Natural killer cell treated with Interleukin-12 subunit alpha and Interleukin-12 subunit beta and Interleukin-15 and Interleukin-18, amount 100 ng/mL, for 72 hours (primary cell): ENCODE results near the gene CHRD. TPM values are rescaled to one million over a fixed set of nuclear protein-coding genes. Genes with fewer than 3 reads are reported as not detected.
A peak's percentile ranks its signal among the peaks of the same experiment; 100 is the strongest.

Source experiments
- ATAC-seq, 2 donors: fragments of 150-1000 bp; cut with Tn5 transposase in 1 of 2; sonication (Bioruptor Pico), chemical (Tn5 transposase) in 1 of 2; 2 replicates each; pipeline ENCODE4 v1.10.0; 2021
- DNase-seq: peaks from one replicate; pipeline ENCODE4 v3.0.0; 2022; ENCODE audit warnings: low spot score
- H3K27ac Mint-ChIP-seq, 2 donors: 1 replicate in 1 of 2; 2 replicates in 1 of 2; pipeline ENCODE4 v1.8.0; 2022; ENCODE audit warnings: mixed read lengths in 2 of 2, mild to moderate bottlenecking in 1 of 2, moderate library complexity in 1 of 2
- H3K27me3 Mint-ChIP-seq, 2 donors: 1 replicate in 1 of 2; 2 replicates in 1 of 2; pipeline ENCODE4 v1.8.0; 2022; ENCODE audit warnings: mixed read lengths in 2 of 2
- H3K36me3 Mint-ChIP-seq: one replicate; pipeline ENCODE4 v1.8.0; 2022; ENCODE audit warnings: mixed read lengths
- H3K4me1 Mint-ChIP-seq, 2 donors: 1 replicate in 1 of 2; 2 replicates in 1 of 2; pipeline ENCODE4 v1.8.0; 2022; ENCODE audit warnings: low read depth in 2 of 2, mixed read lengths in 2 of 2, mild to moderate bottlenecking in 1 of 2
- H3K4me3 Mint-ChIP-seq: one replicate; pipeline ENCODE4 v1.8.0; 2022; ENCODE audit warnings: mixed read lengths
- H3K9me3 Mint-ChIP-seq: 2 replicates; pipeline ENCODE4 v1.8.0; 2022; ENCODE audit warnings: mixed read lengths
- total RNA-seq, 2 donors: library from RNA; stranded (reverse); gene quantifications; one replicate each; pipeline ENCODE4 v1.2.3, GENCODE V29; 2022

Gene CHRD
- total RNA-seq = not detected

- ATAC-seq = no peak
- no peak within 1 kb of the TSS for H3K27ac Mint-ChIP-seq
- no peak for DNase-seq
- H3K4me3 Mint-ChIP-seq = peak within 1 kb of the TSS; percentile 66
- H3K27me3 Mint-ChIP-seq = peaks cover 46 to 51% of the 10 kb centered on the region in 2 donors
- no peaks in the 10 kb centered on the region for H3K36me3 Mint-ChIP-seq
- peaks cover 0 to 12% of the 10 kb centered on the region in 2 donors for H3K4me1 Mint-ChIP-seq
- H3K9me3 Mint-ChIP-seq = no peaks in the 10 kb centered on the region
These were observed at the start of gene CHRD for GRCh38 chr3:184379358-184380184. Gene CHRD (plus strand): TSS chr3:184380054. CDS start chr3:184380319, 265 bp downstream.

- peak overlapping the region; percentile 62 to 70 for H3K27ac Mint-ChIP-seq
- H3K4me3 Mint-ChIP-seq = no peak overlapping the region
- H3K27me3 Mint-ChIP-seq = no peaks in the 10 kb centered on the region
- H3K36me3 Mint-ChIP-seq = peaks cover 42% of the 10 kb centered on the region
- H3K4me1 Mint-ChIP-seq = peaks cover 51 to 53% of the 10 kb centered on the region in 2 donors
- no peak for ATAC-seq
- no peak for DNase-seq
- H3K9me3 Mint-ChIP-seq = no peaks in the 10 kb centered on the region
These were observed 47.3 kb upstream of the CHRD start for GRCh38 chr3:184332370-184333090.

- peaks cover 40% of the 10 kb centered on the region for H3K36me3 Mint-ChIP-seq
These were observed 46.7 kb upstream of the CHRD start for GRCh38 chr3:184333190-184333589.

GRCh38 chr3:184333700-184334099, 46.2 kb upstream of the CHRD start:
- peaks cover 57 to 58% of the 10 kb centered on the region in 2 donors for H3K4me1 Mint-ChIP-seq
- DNase-seq = no peak
- H3K27me3 Mint-ChIP-seq = no peaks in the 10 kb centered on the region
- ATAC-seq = no peak
- H3K27ac Mint-ChIP-seq = peak overlapping the region; percentile 62 to 70
- peaks cover 38% of the 10 kb centered on the region for H3K36me3 Mint-ChIP-seq
- no peaks in the 10 kb centered on the region for H3K9me3 Mint-ChIP-seq
- H3K4me3 Mint-ChIP-seq = peak overlapping the region; percentile 14

More at GRCh38 chr3:184333190-184333589, 46.7 kb upstream of the CHRD start:
- Mint-ChIP-seq H3K27ac (peak overlapping the region; percentile 62 to 70), H3K9me3 (no peaks in the 10 kb centered on the region), H3K27me3 (no peaks in the 10 kb centered on the region), H3K4me1 (peaks cover 58 to 60% of the 10 kb centered on the region in 2 donors), H3K4me3 (peak overlapping the region; percentile 14)
- DNase-seq = no peak
- ATAC-seq = no peak

GRCh38 chr3:184334470-184335158, 45.2 kb upstream of the CHRD start:
- Mint-ChIP-seq H3K4me1 (peaks cover 55% of the 10 kb centered on the region in 2 donors), H3K4me3 (peak overlapping the region; percentile 40), H3K9me3 (no peaks in the 10 kb centered on the region), H3K27ac (peak overlapping the region; percentile 62 to 70), H3K27me3 (no peaks in the 10 kb centered on the region), H3K36me3 (peaks cover 29% of the 10 kb centered on the region)
- DNase-seq (no peak), ATAC-seq (peak in 1 of 2 donors; percentile 57)

GRCh38 chr3:184335291-184335660, 44.6 kb upstream of the CHRD start:
- peak overlapping the region; percentile 62 to 70 for H3K27ac Mint-ChIP-seq
- peak overlapping the region; percentile 86 for H3K4me3 Mint-ChIP-seq
- no peaks in the 10 kb centered on the region for H3K9me3 Mint-ChIP-seq
- H3K27me3 Mint-ChIP-seq = no peaks in the 10 kb centered on the region
- ATAC-seq (no peak), DNase-seq (no peak)
- H3K4me1 Mint-ChIP-seq = peaks cover 53 to 54% of the 10 kb centered on the region in 2 donors
- H3K36me3 Mint-ChIP-seq = peaks cover 26% of the 10 kb centered on the region

GRCh38 chr3:184335661-184336546, 44.0 kb upstream of the CHRD start:
- H3K4me1 Mint-ChIP-seq = peaks cover 57 to 58% of the 10 kb centered on the region in 2 donors

GRCh38 chr3:184336547-184337398, 43.1 kb upstream of the CHRD start:
- Mint-ChIP-seq H3K27me3 (no peaks in the 10 kb centered on the region), H3K4me1 (peaks cover 56 to 60% of the 10 kb centered on the region in 2 donors)

More at GRCh38 chr3:184335661-184336546, 44.0 kb upstream of the CHRD start:
- peak overlapping the region; percentile 68 to 70 for H3K27ac Mint-ChIP-seq
- H3K27me3 Mint-ChIP-seq = no peaks in the 10 kb centered on the region
- H3K36me3 Mint-ChIP-seq = peaks cover 25% of the 10 kb centered on the region
- peak; percentile 86 for DNase-seq
- peak overlapping the region; percentile 86 for H3K4me3 Mint-ChIP-seq
- H3K9me3 Mint-ChIP-seq = no peaks in the 10 kb centered on the region
- ATAC-seq = peak; percentile 84 to 89

GRCh38 chr3:184337399-184337714, 42.5 kb upstream of the CHRD start, which contains the start of gene FAM131A:
Gene FAM131A (plus strand): TSS chr3:184337600. CDS start chr3:184337631, 31 bp downstream.
- Mint-ChIP-seq H3K4me1 (peaks cover 52 to 57% of the 10 kb centered on the region in 2 donors), H3K36me3 (peaks cover 18% of the 10 kb centered on the region), H3K9me3 (no peaks in the 10 kb centered on the region), H3K4me3 (peak within 1 kb of the TSS; percentile 86), H3K27ac (peak within 1 kb of the TSS in 1 of 2 donors; percentile 68), H3K27me3 (no peaks in the 10 kb centered on the region)
- DNase-seq = no peak
- ATAC-seq = no peak

More at GRCh38 chr3:184336547-184337398, 43.1 kb upstream of the CHRD start:
- no peak for ATAC-seq
- H3K4me3 Mint-ChIP-seq = peak overlapping the region; percentile 86
- DNase-seq = no peak
- H3K36me3 Mint-ChIP-seq = peaks cover 21% of the 10 kb centered on the region
- peak overlapping the region in 1 of 2 donors; percentile 68 for H3K27ac Mint-ChIP-seq
- no peaks in the 10 kb centered on the region for H3K9me3 Mint-ChIP-seq

GRCh38 chr3:184337981-184338380, 41.9 kb upstream of the CHRD start:
- peaks cover 46 to 50% of the 10 kb centered on the region in 2 donors for H3K4me1 Mint-ChIP-seq

GRCh38 chr3:184338511-184338945, 41.3 kb upstream of the CHRD start:
- H3K36me3 Mint-ChIP-seq = peaks cover 6% of the 10 kb centered on the region
- H3K27me3 Mint-ChIP-seq = no peaks in the 10 kb centered on the region
- H3K27ac Mint-ChIP-seq = no peak overlapping the region
- ATAC-seq = no peak
- DNase-seq = no peak
- H3K4me1 Mint-ChIP-seq = peaks cover 41 to 45% of the 10 kb centered on the region in 2 donors
- H3K4me3 Mint-ChIP-seq = no peak overlapping the region
- no peaks in the 10 kb centered on the region for H3K9me3 Mint-ChIP-seq

More at GRCh38 chr3:184337981-184338380, 41.9 kb upstream of the CHRD start:
- DNase-seq (no peak), ATAC-seq (no peak)
- Mint-ChIP-seq H3K4me3 (no peak overlapping the region), H3K27ac (no peak overlapping the region), H3K9me3 (no peaks in the 10 kb centered on the region), H3K27me3 (no peaks in the 10 kb centered on the region), H3K36me3 (peaks cover 12% of the 10 kb centered on the region)

- no peak for ATAC-seq
- Mint-ChIP-seq H3K27ac (no peak overlapping the region), H3K9me3 (no peaks in the 10 kb centered on the region), H3K4me1 (peaks cover 36 to 40% of the 10 kb centered on the region in 2 donors), H3K27me3 (no peaks in the 10 kb centered on the region), H3K36me3 (peaks cover 2% of the 10 kb centered on the region), H3K4me3 (no peak overlapping the region)
- DNase-seq = no peak
These were observed 40.9 kb upstream of the CHRD start for GRCh38 chr3:184339001-184339400.
